Smooth muscle cell (in vitro differentiated cells): Measurements from ENCODE around the gene ELAVL2. TPM values are rescaled to one million over a fixed set of nuclear protein-coding genes. Genes with fewer than 3 reads are reported as not detected.

Source experiments
- DNase-seq: peaks from one replicate; lab custom pipeline; 2025; ENCODE audit not compliant: unreplicated experiment; lab: John Stamatoyannopoulos, UW
- H2AFZ ChIP-seq: fragments of 200-600 bp; sonication (generic); 2 replicates; pipeline ENCODE4 v1.6.0; 2016; ENCODE audit warnings: antibody characterized with exemption, low read depth, mild to moderate bottlenecking
- H3F3A ChIP-seq: fragments of 200-600 bp; sonication (generic); 2 replicates; pipeline ENCODE4 v1.6.0; 2017; ENCODE audit warnings: antibody characterized with exemption, low read depth
- H3K27ac ChIP-seq: fragments of 200-600 bp; sonication (generic); 2 replicates; pipeline ENCODE4 v1.5.1; 2016; ENCODE audit warnings: low read depth, mild to moderate bottlenecking
- H3K27me3 ChIP-seq: fragments of 200-600 bp; sonication (generic); 2 replicates; pipeline ENCODE4 v1.6.1; 2016; ENCODE audit warnings: low read depth, mild to moderate bottlenecking
- H3K36me3 ChIP-seq: fragments of 200-600 bp; sonication (generic); 2 replicates; pipeline ENCODE4 v1.5.1; 2016; ENCODE audit warnings: low read depth
- H3K4me1 ChIP-seq: fragments of 200-600 bp; sonication (generic); 2 replicates; pipeline ENCODE4 v1.5.1; 2016; ENCODE audit warnings: low read depth
- H3K4me2 ChIP-seq: fragments of 200-600 bp; sonication (generic); 2 replicates; pipeline ENCODE4 v1.6.0; 2016; ENCODE audit warnings: mild to moderate bottlenecking
- H3K4me3 ChIP-seq: fragments of 200-600 bp; sonication (generic); 2 replicates; pipeline ENCODE4 v1.5.1; 2016; ENCODE audit warnings: mild to moderate bottlenecking
- H3K79me2 ChIP-seq: fragments of 200-600 bp; sonication (generic); 2 replicates; pipeline ENCODE4 v1.6.0; 2016; ENCODE audit warnings: low read depth, mild to moderate bottlenecking
- H3K9ac ChIP-seq: fragments of 200-600 bp; sonication (generic); 2 replicates; pipeline ENCODE4 v1.6.0; 2016; ENCODE audit warnings: low read depth
- H3K9me3 ChIP-seq: fragments of 200-600 bp; sonication (generic); replicated peaks from 2 replicates; pipeline ENCODE4 v1.5.1; 2016; ENCODE audit warnings: low read depth
- H4K20me1 ChIP-seq: fragments of 200-600 bp; sonication (generic); 2 replicates; pipeline ENCODE4 v1.6.0; 2016; ENCODE audit warnings: low read depth
- WGBS: methylation state at CpG from one replicate; pipeline ENCODE4 v1.1.7; 2016; ENCODE audit warnings: low lambda C conversion rate; 5-methylcytosine and 5-hydroxymethylcytosine counted together
- polyA plus RNA-seq: library from polyadenylated mRNA; unstranded; fragments of >200 nt; fragmentation: Nextera tagmentation; extraction: Ambion mirVana; gene quantifications from 2 replicates; pipeline ENCODE4 v1.2.1, GENCODE V29; 2016
- total RNA-seq: library from RNA; depleted of rRNA; stranded (reverse); fragments of >200 nt; gene quantifications from 2 replicates; pipeline ENCODE4 v1.2.3, GENCODE V29; 2014
- TF ChIP-seq, protein P1 (sequence below): fragments of 200-600 bp; sonication (generic); IDR thresholded peaks from 2 replicates; pipeline ENCODE4 v1.5.1; 2017; ENCODE audit warnings: borderline replicate concordance, mild to moderate bottlenecking, antibody characterized with exemption; ENCODE audit not compliant: insufficient read depth, poor library complexity, severe bottlenecking

Gene ELAVL2
- total and polyA plus RNA-seq, 2 experiments from 2014 or later = 5.6 TPM; not detected in 1

- H3F3A ChIP-seq = no peaks in the 10 kb centered on the region
- no peaks in the 10 kb centered on the region for H3K79me2 ChIP-seq
- no peak for DNase-seq
- TF ChIP-seq, protein P1, sequence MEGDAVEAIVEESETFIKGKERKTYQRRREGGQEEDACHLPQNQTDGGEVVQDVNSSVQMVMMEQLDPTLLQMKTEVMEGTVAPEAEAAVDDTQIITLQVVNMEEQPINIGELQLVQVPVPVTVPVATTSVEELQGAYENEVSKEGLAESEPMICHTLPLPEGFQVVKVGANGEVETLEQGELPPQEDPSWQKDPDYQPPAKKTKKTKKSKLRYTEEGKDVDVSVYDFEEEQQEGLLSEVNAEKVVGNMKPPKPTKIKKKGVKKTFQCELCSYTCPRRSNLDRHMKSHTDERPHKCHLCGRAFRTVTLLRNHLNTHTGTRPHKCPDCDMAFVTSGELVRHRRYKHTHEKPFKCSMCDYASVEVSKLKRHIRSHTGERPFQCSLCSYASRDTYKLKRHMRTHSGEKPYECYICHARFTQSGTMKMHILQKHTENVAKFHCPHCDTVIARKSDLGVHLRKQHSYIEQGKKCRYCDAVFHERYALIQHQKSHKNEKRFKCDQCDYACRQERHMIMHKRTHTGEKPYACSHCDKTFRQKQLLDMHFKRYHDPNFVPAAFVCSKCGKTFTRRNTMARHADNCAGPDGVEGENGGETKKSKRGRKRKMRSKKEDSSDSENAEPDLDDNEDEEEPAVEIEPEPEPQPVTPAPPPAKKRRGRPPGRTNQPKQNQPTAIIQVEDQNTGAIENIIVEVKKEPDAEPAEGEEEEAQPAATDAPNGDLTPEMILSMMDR = no peak
- H3K27me3 ChIP-seq = peaks cover 78% of the 10 kb centered on the region
- no peak overlapping the region for H2AFZ ChIP-seq
- no peak overlapping the region for H3K9ac ChIP-seq
- peaks cover 3% of the 10 kb centered on the region for H4K20me1 ChIP-seq
- no peaks in the 10 kb centered on the region for H3K36me3 ChIP-seq
- H3K4me2 ChIP-seq = no peak overlapping the region
- H3K4me1 ChIP-seq = peaks cover 34% of the 10 kb centered on the region
- H3K9me3 ChIP-seq = no peaks in the 10 kb centered on the region
- H3K27ac ChIP-seq = no peak overlapping the region
- H3K4me3 ChIP-seq = no peak overlapping the region
Measured at GRCh38 chr9:23819403-23819802, 6.6 kb downstream of the ELAVL2 start.

DNA sequence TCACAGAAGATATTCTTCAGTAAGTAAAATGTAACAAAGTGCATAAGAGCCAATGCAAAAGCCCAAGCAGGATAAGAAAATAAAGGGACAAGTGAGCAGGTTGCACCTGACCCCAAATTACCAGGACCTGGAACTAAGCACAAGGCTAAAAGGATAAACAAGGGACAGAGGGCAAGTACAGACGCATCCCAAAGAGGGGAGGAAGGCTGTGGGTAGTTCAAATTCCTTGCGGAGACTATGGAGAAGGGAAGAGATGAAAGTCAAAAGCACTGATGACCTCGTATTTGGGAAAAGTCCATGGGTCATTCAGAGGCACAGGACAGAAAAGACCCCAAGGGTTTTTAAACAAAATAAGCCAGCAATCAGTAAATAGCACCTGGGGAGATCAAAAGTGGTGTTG is 11.8 kb downstream of the ELAVL2 start:
- H3K79me2 ChIP-seq = no peaks in the 10 kb centered on the region
- peaks cover 16% of the 10 kb centered on the region for H3K4me1 ChIP-seq
- H3K9ac ChIP-seq = no peak overlapping the region
- no peak overlapping the region for H2AFZ ChIP-seq
- no peaks in the 10 kb centered on the region for H3K36me3 ChIP-seq
- H3K27me3 ChIP-seq = peaks cover 27% of the 10 kb centered on the region
- 65% methylated on average over 3 of the region's 3 CpGs for WGBS
- no peak overlapping the region for H3K4me3 ChIP-seq
- H3K9me3 ChIP-seq = no peaks in the 10 kb centered on the region
- DNase-seq = no peak
- H3K4me2 ChIP-seq = no peak overlapping the region
- no peak overlapping the region for H3K27ac ChIP-seq
- no peaks in the 10 kb centered on the region for H4K20me1 ChIP-seq
- TF ChIP-seq, protein P1 = no peak
- H3F3A ChIP-seq = no peaks in the 10 kb centered on the region

GRCh38 chr9:23812673-23813072 is 13.4 kb downstream of the ELAVL2 start:
- no peak overlapping the region for H3K4me2 ChIP-seq
- 94% methylated on average over 1 of the region's 1 CpG for WGBS
- H3K36me3 ChIP-seq = no peaks in the 10 kb centered on the region
- no peaks in the 10 kb centered on the region for H3K79me2 ChIP-seq
- no peak overlapping the region for H3K4me3 ChIP-seq
- H4K20me1 ChIP-seq = no peaks in the 10 kb centered on the region
- peaks cover 12% of the 10 kb centered on the region for H3K27me3 ChIP-seq
- H3K9me3 ChIP-seq = no peaks in the 10 kb centered on the region
- no peak overlapping the region for H3K9ac ChIP-seq
- no peak overlapping the region for H2AFZ ChIP-seq
- TF ChIP-seq, protein P1 = no peak
- no peaks in the 10 kb centered on the region for H3F3A ChIP-seq
- no peak overlapping the region for H3K27ac ChIP-seq
- no peak for DNase-seq
- peaks cover 4% of the 10 kb centered on the region for H3K4me1 ChIP-seq

GRCh38 chr9:23811633-23812032 is 14.4 kb downstream of the ELAVL2 start:
- Histone ChIP-seq H4K20me1 (no peaks in the 10 kb centered on the region), H3K4me2 (no peak overlapping the region), H3K36me3 (no peaks in the 10 kb centered on the region), H3K4me3 (no peak overlapping the region), H3F3A (no peaks in the 10 kb centered on the region), H3K27me3 (peaks cover 2% of the 10 kb centered on the region), H2AFZ (no peak overlapping the region), H3K9ac (no peak overlapping the region), H3K4me1 (peaks cover 4% of the 10 kb centered on the region), H3K9me3 (no peaks in the 10 kb centered on the region), H3K27ac (no peak overlapping the region), H3K79me2 (no peaks in the 10 kb centered on the region)
- TF ChIP-seq, protein P1 = no peak
- 73% methylated on average over 2 of the region's 2 CpGs for WGBS
- no peak for DNase-seq
